DMS 273 treated with DMSO at 0.1 percent for 48 hours (cell line): ENCODE data around the gene TNFRSF1A.

Experiments used
- DNase-seq: peaks from one replicate; lab custom pipeline; 2025; lab: John Stamatoyannopoulos, UW

Gene TNFRSF1A

GRCh38 chr12:6323340-6323994 lies 18.4 kb downstream of the TNFRSF1A start:
- peak; percentile 16 for DNase-seq

- DNase-seq = no peak
Measured at GRCh38 chr12:6322969-6323339, 18.9 kb downstream of the TNFRSF1A start.

DNA sequence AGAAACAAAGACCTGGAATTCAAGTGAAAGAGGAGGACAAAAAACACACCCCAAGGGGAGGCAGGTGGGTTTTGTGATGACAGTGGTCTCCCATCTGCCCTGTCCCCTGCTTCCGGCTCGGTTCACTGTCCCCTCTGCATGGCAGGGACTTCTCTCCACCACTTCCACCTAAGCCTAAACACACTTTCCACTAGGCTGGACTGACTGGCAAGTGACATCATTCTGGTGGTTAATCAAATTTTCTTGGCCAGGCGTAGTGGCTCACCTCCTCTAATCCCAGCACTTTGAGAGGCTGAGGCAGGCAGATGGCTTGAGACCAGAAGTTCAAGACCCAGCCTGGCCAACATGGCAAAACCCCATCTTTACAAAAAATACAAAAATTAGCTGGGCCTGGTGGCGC lies 19.5 kb downstream of the TNFRSF1A start:
- no peak for DNase-seq

- no peak for DNase-seq
Measured at GRCh38 chr12:6321905-6322304, 20.0 kb downstream of the TNFRSF1A start.

DNA sequence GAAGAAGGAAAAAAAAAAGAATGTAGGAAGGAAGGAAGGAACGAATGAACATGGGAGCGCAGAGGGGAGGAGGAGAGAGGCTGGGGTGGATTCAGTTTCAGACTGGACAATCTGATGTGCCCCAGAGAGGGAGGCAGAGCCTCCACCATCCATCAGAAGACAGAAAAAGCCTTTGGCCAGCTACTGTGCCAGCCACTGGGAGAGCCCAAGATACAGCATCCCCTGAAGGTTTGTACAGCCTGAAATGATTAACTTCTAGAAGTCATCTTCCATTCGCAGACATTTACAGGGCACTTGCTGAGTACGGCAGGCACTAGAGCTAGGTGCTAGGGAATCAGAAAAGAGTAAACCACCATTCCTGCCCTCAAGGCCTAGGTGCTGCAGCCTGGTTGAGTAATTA lies 22.4 kb downstream of the TNFRSF1A start:
- no peak for DNase-seq

GRCh38 chr12:6318440-6318879 lies 23.4 kb downstream of the TNFRSF1A start:
- DNase-seq = no peak

GRCh38 chr12:6317693-6318439 lies 24.0 kb downstream of the TNFRSF1A start:
- no peak for DNase-seq

DNA sequence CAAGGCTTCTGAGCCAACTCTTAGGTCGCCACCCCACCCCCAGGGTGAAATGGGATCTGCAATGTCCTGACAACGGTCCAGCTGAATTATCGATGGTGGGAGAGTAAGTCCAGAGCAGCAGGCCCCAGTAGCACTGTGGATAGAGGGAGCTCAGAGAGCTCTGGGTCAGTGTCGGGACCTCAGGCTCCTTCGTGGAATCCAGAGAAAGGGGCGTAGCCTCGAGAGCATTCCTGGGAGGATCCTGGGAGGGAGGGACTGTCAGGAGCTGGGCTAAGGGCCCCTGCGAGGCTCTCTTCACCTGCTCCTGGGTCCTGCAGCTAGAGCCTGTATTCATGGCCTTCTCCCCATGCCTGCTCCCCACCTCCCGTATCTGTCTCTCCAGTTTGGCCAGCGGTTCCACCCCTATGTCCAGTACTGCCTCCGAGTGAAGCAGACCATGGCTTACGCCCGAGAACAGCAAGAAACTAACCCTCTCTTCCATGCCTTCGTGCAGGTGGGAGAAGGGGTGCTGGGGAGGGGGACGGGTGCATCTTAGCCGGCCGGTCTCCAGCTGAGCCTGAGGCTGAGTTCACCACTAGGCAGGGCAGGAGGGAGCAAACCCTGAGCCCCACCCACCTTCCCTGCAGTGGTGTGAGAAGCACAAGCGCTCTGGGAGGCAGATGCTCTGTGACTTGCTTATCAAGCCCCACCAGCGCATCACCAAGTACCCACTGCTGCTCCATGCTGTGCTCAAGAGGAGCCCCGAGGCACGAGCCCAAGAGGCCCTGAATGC lies 24.8 kb downstream of the TNFRSF1A start:
- DNase-seq = no peak

GRCh38 chr12:6315704-6316597 lies 25.9 kb downstream of the TNFRSF1A start:
- no peak for DNase-seq

DNA sequence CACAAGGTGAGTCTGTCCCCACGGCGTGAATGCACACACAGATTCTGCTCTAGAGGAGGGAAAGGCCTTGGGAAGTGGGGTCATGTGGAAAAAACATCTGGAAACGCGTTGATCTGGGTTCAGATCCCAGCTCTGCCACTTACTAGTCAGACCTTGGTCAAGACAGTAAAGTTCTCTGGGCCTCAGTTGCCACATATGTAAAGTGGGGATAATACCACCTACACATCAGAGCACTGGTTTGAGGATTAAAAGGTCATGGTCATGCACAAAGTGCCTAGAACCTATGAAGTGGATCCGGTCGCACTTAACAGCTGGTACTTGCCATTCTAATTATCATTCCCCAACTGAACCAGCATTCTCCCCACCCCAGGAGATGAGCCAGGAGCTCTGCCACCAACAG lies 26.7 kb downstream of the TNFRSF1A start:
- no peak for DNase-seq

GRCh38 chr12:6314776-6315175 lies 27.1 kb downstream of the TNFRSF1A start:
- no peak for DNase-seq

DNA sequence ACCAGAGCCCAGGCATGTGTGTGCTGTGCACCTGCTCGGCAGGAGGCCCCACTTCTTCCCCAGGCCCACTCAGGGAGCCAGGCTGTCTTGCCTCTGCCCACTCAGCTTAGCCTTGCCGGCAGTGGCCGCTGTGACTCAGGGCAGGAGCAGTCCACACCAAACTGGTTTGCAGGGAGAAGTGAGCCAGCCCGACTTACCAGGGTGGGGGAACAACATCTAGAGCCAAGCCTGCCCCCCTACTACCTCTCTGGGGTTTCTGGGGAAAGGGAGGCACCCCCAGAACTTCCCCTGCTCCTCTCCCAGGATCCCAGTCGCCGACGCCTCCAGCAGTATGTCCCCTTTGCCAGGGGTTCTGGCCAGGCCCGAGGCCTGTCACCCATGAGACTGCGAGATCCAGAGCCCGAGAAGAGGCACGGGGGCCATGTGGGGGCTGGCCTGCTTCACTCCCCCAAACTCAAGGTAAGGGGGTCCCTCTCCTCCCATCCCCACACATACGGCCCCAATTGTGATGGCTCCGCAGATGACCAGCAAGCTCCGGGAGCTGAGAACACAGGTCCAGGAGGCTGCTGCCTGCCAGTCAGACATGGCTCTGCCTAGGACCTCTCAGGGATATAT lies 28.4 kb downstream of the TNFRSF1A start:
- DNase-seq = no peak

- no peak for DNase-seq
Measured at GRCh38 chr12:6312529-6313325, 29.1 kb downstream of the TNFRSF1A start.

DNA sequence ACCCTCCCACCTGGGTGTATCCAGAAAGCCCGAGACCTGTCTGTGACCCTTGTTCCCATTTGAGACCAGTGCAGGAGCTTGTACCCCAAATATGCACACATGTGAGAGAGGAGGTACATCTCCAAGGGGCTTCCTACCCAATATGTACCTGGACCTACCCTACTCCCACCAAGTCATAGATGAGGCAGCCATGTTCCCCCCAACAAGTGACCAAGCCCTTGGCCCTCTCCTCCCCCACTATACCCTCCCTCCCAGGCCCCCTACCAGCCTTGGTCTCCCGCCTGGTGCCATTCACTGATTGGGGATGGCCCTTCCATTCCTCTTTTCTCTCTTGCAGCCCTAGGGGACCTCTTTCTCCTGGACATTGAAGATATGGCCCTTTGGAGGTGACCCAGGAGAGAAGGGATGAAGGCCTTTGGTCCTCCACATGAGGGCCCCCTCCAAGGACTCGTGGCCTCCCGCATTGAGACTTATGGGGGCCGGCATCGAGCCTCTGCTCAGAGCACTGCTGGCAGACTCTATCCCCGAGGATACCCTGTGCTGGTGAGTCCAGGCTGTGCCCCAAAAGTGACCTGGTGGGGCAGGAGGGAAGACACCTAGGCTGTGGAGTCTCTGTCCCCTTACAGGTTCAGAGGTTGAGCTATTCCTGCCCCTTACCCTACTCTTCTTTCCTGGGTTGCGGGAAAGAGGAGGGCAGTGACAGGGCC lies 29.9 kb downstream of the TNFRSF1A start:
- DNase-seq = no peak

DNA sequence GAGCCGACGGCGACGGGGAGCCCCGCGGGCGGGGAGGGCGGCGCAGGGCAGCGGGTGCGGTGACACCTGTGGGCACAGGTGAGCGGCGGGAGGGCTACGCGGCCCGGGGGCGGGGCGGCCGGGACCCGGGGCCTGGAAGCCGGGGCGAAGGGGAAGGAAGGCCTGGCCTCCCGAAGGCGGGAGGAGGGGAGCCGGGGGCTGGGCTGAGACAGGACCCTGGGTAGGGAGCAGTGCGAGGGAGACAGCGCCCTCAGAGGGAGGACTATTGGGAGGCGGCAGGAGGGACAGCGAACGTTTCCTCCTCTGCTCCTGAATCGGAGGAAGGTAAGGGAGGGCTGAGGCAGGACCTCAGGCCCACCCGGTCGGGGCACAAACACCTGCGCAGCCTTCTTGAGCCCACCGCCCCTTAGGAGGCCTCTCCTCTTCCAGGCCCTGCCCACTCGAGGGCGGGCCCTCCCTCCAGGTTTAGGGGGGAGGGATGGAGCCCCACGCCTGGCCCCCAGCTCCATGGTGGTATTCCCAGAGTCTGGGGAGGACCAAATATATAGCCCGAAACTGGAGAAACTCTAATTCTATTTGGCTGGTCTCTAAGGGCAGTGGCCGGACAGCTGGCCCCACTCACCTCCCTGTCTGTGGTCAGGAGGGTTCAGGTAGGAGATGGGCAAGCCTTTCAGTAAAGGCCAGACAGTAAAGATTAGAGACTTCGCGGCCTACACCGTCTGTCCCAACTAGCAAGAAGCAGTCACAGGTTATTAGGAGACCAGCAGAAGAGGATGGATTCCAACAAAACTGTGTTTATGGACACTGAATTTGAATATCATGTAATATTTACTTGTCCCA lies 30.9 kb downstream of the TNFRSF1A start:
- no peak for DNase-seq

DNA sequence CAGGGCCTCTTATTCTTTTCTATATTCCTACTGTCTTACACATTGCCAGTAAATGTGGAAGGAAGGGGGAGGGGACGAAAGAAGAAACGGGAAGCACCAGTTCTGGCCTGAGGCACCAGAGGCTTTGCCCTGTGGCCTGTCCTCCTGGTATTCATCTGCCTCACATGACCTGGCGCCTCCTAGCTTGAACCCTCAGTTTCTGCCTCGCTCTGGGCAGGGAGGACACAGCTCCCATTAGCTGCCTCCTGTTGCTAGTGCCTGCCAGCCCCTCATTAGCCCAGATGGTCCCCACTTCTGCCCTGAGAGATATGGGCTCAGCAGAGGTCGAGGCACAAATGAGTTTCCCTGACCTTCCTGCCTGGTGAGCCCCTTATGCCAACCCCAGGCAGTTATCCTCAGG lies 34.3 kb downstream of the TNFRSF1A start:
- DNase-seq = no peak

DNA sequence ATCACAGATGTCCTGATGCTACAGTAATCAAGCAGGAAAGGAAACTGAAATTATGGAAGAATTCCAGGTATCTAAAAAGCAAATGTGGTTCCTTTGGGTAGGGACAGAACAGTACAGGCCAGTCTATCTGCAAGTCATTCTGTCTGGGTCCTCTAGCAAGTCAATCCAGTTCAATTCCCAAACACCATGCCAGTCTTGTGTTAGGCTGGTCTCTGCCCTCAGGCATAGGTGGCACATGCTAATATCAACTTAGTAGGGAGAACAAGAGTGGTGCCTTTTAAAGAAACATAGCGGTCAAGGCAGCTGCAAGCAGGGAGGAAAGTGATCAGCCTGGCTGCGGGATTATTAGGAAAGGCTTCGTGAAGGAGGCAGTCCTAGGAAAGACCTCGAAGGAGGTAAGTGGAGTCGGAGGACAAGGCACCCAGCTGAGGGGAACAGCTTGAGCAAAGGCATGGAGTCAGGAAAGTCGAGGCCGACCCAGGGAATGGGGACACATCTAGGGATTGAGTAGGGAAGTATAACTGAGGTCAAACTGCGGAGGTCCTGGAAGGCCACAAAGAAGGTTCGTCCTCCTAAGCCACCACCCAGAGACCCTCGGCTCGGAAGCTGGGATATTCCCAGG lies 35.2 kb downstream of the TNFRSF1A start:
- DNase-seq = no peak

GRCh38 chr12:6306151-6306550 lies 35.7 kb downstream of the TNFRSF1A start:
- no peak for DNase-seq

- no peak for DNase-seq
Measured at GRCh38 chr12:6303071-6303470, 38.8 kb downstream of the TNFRSF1A start.
